Astrocyte of the spinal cord (primary cell): ENCODE measurements around the gene FBXL7.

Experiments
- DNase-seq: peaks from one replicate; pipeline ENCODE4 v3.0.0; 2011; ENCODE audit warnings: low read depth, low spot score
- H3K4me3 ChIP-seq: 2 replicates; pipeline ENCODE4 v1.5.1; 2011; ENCODE audit warnings: low read depth, mild to moderate bottlenecking, low read length, moderate library complexity
- in situ Hi-C: cut with HindIII; loops from 2 replicates; pipeline ENCODE4 v1.10.0; 2017; ENCODE audit warnings: low sequenced_read_pairs
- TF ChIP-seq, protein P1 (sequence below): IDR thresholded peaks from 2 replicates; pipeline ENCODE4 v1.5.1; 2012; ENCODE audit warnings: low read depth, mild to moderate bottlenecking, low read length, inconsistent platforms

Gene FBXL7

DNA sequence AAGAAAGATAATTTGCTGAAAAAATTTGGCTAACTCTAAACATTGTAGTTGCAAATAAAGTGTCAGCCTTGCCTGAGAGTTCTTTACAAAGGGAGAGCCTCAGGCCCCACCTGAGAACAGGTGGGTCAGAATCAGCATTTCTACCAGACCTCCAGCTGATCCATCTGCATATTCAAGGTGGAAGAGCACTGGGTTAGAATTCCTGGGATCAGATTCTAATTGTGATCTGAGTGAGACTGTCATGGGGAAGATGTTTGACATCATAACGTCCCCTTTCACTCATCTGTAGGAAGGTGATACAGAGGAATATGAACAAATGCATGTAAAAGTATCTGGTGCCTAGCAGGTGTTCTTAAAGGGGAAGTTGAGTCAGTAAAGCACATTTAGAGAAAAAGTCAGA is 54.6 kb downstream of the FBXL7 start:
- TF ChIP-seq, protein P1, sequence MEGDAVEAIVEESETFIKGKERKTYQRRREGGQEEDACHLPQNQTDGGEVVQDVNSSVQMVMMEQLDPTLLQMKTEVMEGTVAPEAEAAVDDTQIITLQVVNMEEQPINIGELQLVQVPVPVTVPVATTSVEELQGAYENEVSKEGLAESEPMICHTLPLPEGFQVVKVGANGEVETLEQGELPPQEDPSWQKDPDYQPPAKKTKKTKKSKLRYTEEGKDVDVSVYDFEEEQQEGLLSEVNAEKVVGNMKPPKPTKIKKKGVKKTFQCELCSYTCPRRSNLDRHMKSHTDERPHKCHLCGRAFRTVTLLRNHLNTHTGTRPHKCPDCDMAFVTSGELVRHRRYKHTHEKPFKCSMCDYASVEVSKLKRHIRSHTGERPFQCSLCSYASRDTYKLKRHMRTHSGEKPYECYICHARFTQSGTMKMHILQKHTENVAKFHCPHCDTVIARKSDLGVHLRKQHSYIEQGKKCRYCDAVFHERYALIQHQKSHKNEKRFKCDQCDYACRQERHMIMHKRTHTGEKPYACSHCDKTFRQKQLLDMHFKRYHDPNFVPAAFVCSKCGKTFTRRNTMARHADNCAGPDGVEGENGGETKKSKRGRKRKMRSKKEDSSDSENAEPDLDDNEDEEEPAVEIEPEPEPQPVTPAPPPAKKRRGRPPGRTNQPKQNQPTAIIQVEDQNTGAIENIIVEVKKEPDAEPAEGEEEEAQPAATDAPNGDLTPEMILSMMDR = no peak
- no peak overlapping the region for H3K4me3 ChIP-seq
- in situ Hi-C loops = no loop called here
- no peak for DNase-seq

DNA sequence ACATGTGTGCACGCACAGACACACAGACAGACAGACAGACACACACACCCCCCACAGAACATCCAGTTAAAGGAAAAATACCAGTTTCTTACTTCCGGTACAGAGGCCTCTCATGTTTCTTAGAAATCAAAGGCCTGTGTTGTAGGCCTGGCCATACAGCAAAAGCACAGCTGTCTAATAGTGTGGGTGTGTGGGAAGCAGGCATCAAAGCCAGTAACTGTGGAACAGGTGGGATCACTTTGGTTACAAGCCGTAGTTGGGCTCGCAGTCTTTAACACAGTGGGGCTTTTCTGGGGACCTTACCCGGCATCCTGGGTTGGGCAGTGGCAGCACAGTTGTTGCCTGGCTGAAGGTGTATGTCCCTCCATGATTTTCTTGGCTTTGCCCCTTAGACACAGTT is 55.2 kb downstream of the FBXL7 start:
- in situ Hi-C loops = no loop called here
- DNase-seq = no peak
- TF ChIP-seq, protein P1 = no peak
- no peak overlapping the region for H3K4me3 ChIP-seq

DNA sequence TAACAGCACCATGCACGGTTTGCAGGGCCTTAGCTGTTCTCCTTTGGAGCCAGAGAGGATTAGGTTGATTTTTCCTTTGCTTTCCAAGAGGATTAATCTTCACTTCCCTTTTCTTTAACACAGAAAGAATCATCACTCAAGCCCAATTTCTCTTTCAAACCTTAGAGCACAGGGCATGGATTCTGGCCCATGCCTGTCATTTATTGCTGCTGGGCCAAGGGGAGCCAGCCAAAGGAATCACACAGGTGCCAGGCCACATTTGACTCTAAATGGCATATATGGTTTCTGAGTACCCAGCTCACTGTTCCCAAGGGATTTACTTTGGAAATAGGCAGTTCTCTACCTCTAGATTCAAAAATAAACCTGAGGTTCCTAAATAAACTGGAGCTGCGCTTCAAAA is 58.3 kb downstream of the FBXL7 start:
- no peak overlapping the region for H3K4me3 ChIP-seq
- no peak for DNase-seq
- in situ Hi-C loops = no loop called here
- TF ChIP-seq, protein P1 = no peak

DNA sequence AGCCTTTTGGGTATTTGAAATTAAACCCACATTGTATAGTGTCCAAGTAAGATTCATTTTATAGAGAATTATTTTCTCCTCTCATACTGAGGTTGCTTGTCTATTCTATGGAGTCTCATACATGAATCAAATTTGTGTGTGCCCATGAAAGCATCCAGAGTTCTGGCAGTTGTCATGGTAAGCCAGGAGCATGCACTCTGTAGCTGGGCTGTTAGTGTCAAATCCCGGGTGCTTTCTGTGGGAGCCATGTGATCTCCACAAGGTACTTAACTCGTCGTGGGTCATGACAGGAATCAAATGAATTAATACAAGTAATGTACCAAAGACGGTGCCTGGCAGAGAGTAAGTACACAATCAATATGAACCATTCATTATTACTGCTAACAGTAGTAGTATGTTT is 58.7 kb downstream of the FBXL7 start:
- H3K4me3 ChIP-seq = no peak overlapping the region
- DNase-seq = no peak
- in situ Hi-C loops = no loop called here
- TF ChIP-seq, protein P1 = no peak

DNA sequence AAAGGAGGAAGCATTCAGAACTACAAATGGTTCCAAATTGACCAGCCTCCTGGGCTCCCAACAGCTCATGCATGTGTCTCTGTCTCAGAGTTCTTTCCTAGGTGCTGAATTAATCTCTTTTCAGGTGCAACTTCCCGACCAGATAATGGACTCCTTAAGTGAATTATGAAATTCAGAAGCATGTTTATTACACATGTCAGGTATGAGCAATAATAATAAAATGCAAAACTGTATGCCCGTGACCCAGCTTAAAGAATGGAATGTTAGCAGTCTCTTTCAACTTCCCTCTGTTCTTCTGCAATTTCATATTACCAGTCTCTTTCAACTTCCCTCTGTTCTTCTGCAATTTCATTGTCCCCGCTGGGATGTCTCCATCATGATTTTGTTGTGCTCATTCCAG is 60.4 kb downstream of the FBXL7 start:
- TF ChIP-seq, protein P1 = no peak
- in situ Hi-C loops = no loop called here
- H3K4me3 ChIP-seq = no peak overlapping the region
- DNase-seq = no peak

DNA sequence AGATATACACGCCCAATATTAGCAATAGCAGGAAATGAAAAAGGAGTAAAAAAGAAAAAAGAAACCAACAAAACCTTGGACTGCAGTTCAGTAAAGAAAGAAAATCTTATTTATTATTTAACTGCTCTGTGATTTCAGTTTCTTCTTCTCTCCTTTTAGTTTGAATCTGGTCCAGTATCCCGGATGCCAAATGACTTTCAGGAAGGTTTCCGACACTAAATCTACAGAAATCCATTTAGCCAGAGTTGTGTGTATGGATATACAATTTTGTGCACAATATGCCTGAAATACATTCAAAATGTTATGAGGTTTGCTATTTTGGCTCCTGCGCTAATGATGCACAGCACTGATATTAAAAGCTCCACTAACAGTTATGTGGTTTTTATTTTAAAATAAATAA is 64.5 kb downstream of the FBXL7 start:
- DNase-seq = no peak
- TF ChIP-seq, protein P1 = no peak
- in situ Hi-C loops = no loop called here
- H3K4me3 ChIP-seq = no peak overlapping the region

DNA sequence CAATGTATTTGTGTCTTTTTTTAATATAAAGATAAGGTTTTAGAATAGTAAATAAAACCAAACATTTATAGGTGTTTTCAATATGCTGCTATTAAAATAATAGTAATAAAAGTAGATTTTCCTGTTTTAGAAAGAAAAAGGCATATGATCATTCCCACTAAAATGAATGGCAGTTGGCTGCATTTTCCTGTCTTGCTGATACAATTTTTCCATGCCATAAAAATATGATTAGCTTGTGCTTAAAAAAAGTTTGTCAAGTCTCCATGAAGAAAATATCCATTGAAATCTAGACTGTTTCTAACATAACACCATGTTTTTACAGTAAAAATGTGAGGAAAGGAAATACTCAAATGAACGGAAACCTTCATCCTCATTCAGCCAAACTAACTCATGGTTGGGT is 65.0 kb downstream of the FBXL7 start:
- H3K4me3 ChIP-seq = no peak overlapping the region
- no peak for DNase-seq
- in situ Hi-C loops = no loop called here
- TF ChIP-seq, protein P1 = no peak
